ENCODE measurements around the gene TMEM184C. TPM values are rescaled to one million over a fixed set of nuclear protein-coding genes. Genes with fewer than 3 reads are reported as not detected.

TMEM184C gene
- total and polyA plus RNA-seq, 8 donors: 33.7 to 42.1 (median 38.9) TPM

Other genes with a start within 250 kb of the TMEM184C start
- 10 to 100 TPM; 26.6 to 41.8 TPM for gene EDNRA, start 136.3 kb upstream of the TMEM184C start, total RNA-seq
- 100 to 1,000 TPM in 4 of 6 donors, 10 to 100 TPM in 2; 94.1 to 124 (median 108) TPM for gene EDNRA, start 136.3 kb upstream of the TMEM184C start, polyA plus RNA-seq (ENCODE audit: insufficient read length in 6 of 6)
- 1 to 10 TPM; 7.4 to 8.9 TPM for gene PRMT9, start 66.8 kb downstream of the TMEM184C start, total RNA-seq
- gene PRMT9, start 66.8 kb downstream of the TMEM184C start, polyA plus RNA-seq (ENCODE audit: insufficient read length in 6 of 6): 10 to 100 TPM; 22.4 to 28.6 (median 24.9) TPM
- 10 to 100 TPM; 22.0 to 25.4 TPM for gene ARHGAP10, start 114.7 kb downstream of the TMEM184C start, total RNA-seq
- 10 to 100 TPM; 11.6 to 14.9 (median 14.0) TPM for gene ARHGAP10, start 114.7 kb downstream of the TMEM184C start, polyA plus RNA-seq (ENCODE audit: insufficient read length in 6 of 6)